HG02610 (cell line): ENCODE data around the gene AMOTL2.

ENCODE experiments used
- ATAC-seq: cut with Tn5 transposase; IDR thresholded peaks from one replicate; pipeline ENCODE4 v1.9.1; 2021; ENCODE audit warnings: mild to moderate bottlenecking, moderate library complexity; ENCODE audit not compliant: unreplicated experiment

The AMOTL2 gene

DNA sequence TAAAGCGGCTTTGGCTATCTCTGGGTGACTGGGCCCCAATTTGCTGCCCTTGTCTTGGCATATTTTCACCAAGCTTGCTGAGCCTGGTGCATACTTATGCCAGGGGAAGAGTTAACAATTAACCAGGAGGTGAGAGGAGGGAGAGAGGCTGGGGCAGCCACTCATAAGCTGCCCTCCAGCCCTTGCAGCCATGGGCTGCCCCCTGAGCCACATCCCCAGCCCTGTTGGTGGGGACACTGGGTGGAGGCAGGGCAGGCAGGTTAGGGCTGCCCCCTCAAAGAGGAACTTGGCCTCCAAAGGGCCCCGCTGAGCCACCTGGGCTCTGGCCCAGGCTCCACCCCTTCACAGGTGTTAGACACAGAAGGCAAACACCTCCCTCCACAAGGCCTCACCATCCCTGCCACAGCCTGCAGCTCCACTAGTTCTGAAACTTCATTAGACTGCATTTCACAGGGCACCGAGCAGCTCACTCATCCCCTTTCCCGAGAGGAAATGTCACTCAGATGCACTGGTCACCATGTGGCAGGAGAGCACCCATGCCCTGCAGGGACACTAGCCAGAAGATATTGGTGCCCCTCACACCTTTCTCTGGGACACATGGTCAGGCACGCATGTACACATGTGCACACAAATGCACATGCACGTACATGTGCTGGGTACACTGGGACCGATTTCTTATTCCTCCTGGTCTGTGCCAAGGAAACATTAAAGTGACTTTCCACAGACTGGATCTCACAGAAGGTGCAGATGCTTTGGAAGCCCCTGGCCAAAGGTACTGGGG, 20.2 kb downstream of the AMOTL2 start:
- ATAC-seq = no peak

DNA sequence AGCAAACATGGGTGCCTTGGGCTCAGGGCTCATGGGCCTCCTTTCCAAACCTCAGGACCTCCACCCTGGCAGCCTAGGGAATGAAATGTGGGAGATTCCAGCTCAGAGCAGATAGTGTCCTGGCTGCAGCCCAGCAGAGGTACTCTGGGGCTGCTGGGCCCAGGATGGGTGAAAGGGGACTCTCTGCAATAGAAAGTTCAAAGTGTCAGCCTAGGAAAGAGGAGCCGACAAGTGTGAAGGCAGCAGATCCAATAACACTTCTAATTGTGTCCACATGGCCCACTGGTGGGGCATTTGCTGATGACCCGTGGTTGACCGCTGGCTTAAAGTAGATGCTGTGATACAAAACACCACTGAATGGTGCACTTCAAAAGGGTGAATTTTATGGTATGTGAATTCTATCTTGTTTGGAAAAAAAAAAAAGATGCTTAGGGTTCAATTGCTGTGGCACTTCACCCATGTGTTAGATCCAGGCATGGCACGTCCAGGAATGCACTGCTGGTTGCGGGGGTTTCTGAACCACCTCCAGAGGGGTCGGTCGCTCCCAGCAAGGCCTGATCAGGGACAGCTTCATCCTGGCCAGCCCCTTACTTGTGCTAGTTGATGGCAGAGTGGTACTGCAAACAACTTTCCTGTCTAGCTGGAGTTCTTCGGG, 20.9 kb downstream of the AMOTL2 start:
- no peak for ATAC-seq

- no peak for ATAC-seq
Measured at GRCh38 chr3:134352031-134352671, 22.1 kb downstream of the AMOTL2 start.

DNA sequence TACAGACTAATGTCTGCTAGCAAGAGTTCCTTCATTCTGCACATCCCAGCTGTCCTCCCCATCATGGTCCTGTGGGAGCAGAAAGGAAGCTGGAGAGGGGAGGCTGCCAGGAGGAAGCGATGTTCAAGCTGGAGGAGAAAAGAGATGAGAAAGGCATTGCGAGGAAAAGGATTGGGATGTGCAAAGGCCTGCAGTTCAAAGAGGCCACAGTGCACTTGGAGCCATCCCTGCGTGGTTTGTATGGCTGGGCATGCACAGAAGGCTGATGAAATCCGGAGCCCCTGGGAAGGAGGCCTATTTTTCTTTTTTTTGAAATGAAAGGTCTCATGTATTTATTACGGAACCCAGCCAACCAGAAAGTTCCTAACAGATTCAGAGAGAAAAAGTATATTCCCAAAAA, 22.8 kb downstream of the AMOTL2 start:
- ATAC-seq = no peak

DNA sequence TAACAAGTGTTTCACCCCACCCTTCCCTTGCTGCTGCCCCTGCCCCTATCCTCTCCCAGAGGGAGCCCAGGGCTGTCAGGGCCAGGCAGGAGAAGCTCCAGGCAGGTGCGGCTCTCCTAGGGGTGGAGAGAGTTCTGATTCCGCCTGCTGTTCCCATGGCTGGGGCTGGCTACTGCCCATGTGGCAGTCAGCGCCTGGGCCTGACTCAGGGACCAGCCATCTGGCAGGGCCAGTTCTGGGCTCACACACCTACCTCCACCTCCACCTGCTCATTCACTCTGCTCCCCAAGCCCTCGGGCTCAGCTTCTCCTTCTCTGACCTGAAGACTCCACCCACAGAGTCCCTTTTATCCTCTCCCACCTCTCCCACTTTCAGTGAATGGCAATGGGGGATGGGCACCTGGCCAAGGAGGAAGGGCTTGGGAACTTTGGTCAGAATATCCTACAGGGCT, 23.4 kb downstream of the AMOTL2 start:
- no peak for ATAC-seq

DNA sequence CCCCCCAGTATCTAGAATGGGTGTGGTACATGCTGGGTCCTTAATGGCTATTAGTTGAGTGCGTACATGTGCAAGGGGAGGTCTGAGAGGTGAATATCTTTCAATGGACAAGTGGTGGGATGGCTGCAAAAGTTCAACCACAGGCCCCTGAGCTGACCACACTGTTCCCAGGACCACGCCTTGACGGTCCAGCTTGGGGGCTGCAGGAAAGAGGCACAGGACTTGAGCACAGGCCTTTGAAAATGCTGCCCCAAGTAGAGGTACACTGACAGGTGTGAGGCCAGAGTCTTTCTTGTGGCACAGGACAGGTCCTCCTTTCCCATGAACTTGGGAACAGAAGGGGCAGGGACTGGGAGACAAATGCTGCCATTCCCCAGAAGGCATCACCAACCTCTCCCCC, 24.0 kb downstream of the AMOTL2 start:
- no peak for ATAC-seq

DNA sequence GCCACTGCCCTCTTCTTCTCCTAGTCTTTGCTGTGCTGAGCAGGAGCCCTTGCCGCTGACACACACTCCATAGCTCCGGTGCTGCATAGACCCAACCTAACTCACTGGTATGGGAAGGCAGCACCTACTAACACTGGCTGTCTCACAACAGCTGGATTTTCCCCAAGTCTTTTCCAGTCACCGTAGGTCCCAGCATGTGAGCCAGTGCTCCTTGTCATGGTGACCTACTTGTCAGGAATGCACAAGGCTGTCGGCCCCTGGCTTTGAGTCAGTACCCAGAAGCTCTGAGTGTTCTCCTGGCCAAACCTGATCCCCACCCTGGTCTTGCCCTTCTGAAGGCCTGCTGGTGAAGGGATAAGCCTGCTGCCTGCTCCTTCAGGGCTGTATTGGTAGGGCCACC, 25.7 kb downstream of the AMOTL2 start:
- no peak for ATAC-seq

DNA sequence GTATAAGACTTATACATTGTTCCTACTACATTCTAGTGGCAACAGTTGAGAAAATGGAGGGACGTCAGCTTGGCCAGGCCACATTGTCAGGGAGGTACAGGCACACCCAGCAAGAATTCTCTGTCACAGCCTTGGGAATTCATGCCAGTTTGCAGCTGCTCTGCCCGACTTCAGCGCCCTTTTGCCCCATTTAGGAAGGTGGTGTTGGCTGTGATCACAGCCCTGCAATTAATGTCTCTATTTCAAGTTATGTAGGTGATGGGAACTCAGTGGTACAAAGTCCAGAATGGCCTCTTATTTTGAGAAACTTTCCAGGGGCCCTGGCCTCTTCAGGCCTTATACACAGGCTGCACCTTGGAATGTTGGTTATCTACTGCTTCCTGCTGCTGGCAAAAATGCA, 26.7 kb downstream of the AMOTL2 start:
- ATAC-seq = no peak

DNA sequence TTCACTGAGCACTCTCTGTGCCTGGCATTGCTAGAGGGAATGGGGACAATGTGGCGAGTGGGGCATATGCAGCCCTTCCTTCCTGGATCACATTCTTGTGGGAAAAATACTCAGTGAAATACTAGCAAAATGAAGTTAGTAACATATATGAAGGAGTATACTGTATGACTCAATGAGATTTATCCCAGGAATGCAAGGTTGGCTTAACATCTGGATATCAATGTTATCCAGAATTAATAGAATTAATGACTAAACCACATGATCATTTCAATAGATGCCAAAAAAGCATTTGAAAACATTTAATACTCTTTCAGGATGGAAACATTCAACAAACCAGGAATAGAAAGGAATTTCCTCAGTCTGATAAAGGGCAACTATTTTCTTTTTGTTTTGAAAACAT, 27.5 kb downstream of the AMOTL2 start:
- ATAC-seq = no peak

- ATAC-seq = no peak
Measured at GRCh38 chr3:134345202-134345601, 29.0 kb downstream of the AMOTL2 start.

GRCh38 chr3:134344560-134344959, 29.7 kb downstream of the AMOTL2 start:
- no peak for ATAC-seq

GRCh38 chr3:134342259-134342658, 32.0 kb downstream of the AMOTL2 start:
- no peak for ATAC-seq

- no peak for ATAC-seq
Measured at GRCh38 chr3:134341389-134341788, 32.9 kb downstream of the AMOTL2 start.

DNA sequence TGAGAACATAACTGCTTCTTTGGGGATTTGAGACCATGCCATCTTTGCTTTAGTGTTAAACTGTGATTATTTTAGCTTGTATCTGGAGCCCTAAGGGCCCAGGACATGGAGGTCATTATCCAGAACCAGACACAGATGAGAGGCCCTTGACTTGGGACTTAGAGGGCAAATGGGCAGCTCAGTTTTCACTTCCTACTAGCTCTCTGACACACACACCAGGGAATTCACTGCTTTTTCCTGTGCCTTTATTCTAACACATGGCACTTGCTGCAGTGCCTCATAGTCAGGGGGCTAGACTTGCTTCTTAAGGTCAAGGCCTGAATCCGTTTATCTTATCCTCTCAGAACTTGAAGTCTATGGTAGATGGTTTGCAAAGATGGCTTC, 33.3 kb downstream of the AMOTL2 start:
- ATAC-seq = no peak

- ATAC-seq = no peak
Measured at GRCh38 chr3:134340362-134340981, 33.8 kb downstream of the AMOTL2 start.

GRCh38 chr3:134339913-134340312, 34.3 kb downstream of the AMOTL2 start:
- no peak for ATAC-seq

GRCh38 chr3:134339331-134339730, 34.9 kb downstream of the AMOTL2 start:
- ATAC-seq = no peak

- ATAC-seq = no peak
Measured at GRCh38 chr3:134338516-134339261, 35.6 kb downstream of the AMOTL2 start.

DNA sequence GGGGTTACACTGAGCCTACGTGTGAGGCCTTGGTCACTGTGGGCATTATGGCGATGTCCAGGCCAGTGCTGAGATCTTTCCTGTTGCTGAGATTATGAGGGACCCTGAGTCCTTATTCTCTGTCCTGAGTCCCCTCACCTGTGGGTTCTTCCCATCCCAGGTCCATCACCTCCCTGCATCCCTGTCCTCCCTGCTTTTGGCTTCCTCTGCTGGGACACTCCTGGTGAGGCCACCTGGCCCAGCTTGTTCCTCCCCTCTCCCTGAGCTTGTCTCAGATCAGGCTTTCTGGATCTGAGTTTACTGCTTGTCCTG, 36.1 kb downstream of the AMOTL2 start:
- ATAC-seq = no peak

- ATAC-seq = no peak
Measured at GRCh38 chr3:134337511-134338200, 36.6 kb downstream of the AMOTL2 start.
